SK-N-SH (cell line): Measurements from ENCODE around the gene CCR8. TPM values are rescaled to one million over a fixed set of nuclear protein-coding genes. Genes with fewer than 3 reads are reported as not detected.
"Not testable (repeated sequence)": the region's sequence is repeated elsewhere in the genome, so short reads cannot be mapped to it uniquely, and the experiment has no call there.

Experiments
- CTCF ChIA-PET: fragments of 300-600, 350-600 bp; formaldehyde crosslinking; extraction: SDS; loops from one replicate; lab custom pipeline; 2021; lab: Yijun Ruan, JAX
- POLR2A ChIA-PET: fragments of 350-600 bp; sonication (Branson Sonifier 250); formaldehyde crosslinking; extraction: SDS; loops from one replicate; lab custom pipeline; 2020; ENCODE audit warnings: antibody characterized with exemption, inconsistent platforms; lab: Yijun Ruan, JAX
- DNase-seq: peaks from one replicate; pipeline ENCODE4 v3.0.0; 2012
- H2AFZ ChIP-seq: fragments of 200-600 bp; sonication (generic); 2 replicates; pipeline ENCODE4 v1.8.1; 2016; ENCODE audit warnings: antibody characterized with exemption, mild to moderate bottlenecking, low read depth
- H3F3A ChIP-seq: fragments of 200-600 bp; sonication (generic); replicated peaks from 2 replicates; pipeline ENCODE3; 2016; ENCODE audit warnings: antibody characterized with exemption, mild to moderate bottlenecking; ENCODE audit not compliant: insufficient read depth
- H3K27ac ChIP-seq, 2 experiments: fragments of 200-500 bp in 1 of 2; fragments of 200-600 bp in 1 of 2; sonication (Bioruptor generic) in 1 of 2; sonication (generic), shearing (Covaris generic) in 1 of 2; 2 replicates each; pipeline versions ENCODE4 v1.5.1 to v1.6.1; 2014 to 2016; ENCODE audit warnings: low read depth in 2 of 2, inconsistent platforms in 1 of 2, low read length in 1 of 2, mild to moderate bottlenecking in 1 of 2, mixed read lengths in 1 of 2
- H3K27me3 ChIP-seq: fragments of 200-600 bp; sonication (generic), shearing (Covaris generic); 2 replicates; pipeline ENCODE4 v1.6.1; 2016; ENCODE audit warnings: mixed run types; ENCODE audit not compliant: insufficient read depth
- H3K36me3 ChIP-seq, 2 experiments: fragments of 200-500 bp in 1 of 2; fragments of 200-600 bp in 1 of 2; sonication (Bioruptor generic) in 1 of 2; sonication (generic) in 1 of 2; replicated peaks in 1 of 2; 2 replicates each; pipeline versions ENCODE3 to v1.5.1; 2014 to 2016; ENCODE audit warnings: low read length in 1 of 2, mild to moderate bottlenecking in 1 of 2; ENCODE audit not compliant: insufficient read depth in 2 of 2, control insufficient read depth in 1 of 2
- H3K4me1 ChIP-seq, 2 experiments: fragments of 200-500 bp in 1 of 2; fragments of 200-600 bp in 1 of 2; sonication (Bioruptor generic) in 1 of 2; sonication (generic), shearing (Covaris generic) in 1 of 2; 2 replicates each; pipeline versions ENCODE4 v1.5.1 to v1.6.1; 2014 to 2016; ENCODE audit warnings: low read depth in 1 of 2, low read length in 1 of 2, mixed run types in 1 of 2; ENCODE audit not compliant: insufficient read depth in 2 of 2, control insufficient read depth in 1 of 2
- H3K4me2 ChIP-seq: fragments of 200-600 bp; sonication (generic), shearing (Covaris generic); 2 replicates; pipeline ENCODE4 v1.6.1; 2017; ENCODE audit warnings: mixed run types
- H3K4me3 ChIP-seq, 2 experiments: fragments of 200-500 bp in 1 of 2; fragments of 200-600 bp in 1 of 2; sonication (Bioruptor generic) in 1 of 2; sonication (generic), shearing (Covaris generic) in 1 of 2; 2 replicates each; pipeline versions ENCODE4 v1.5.1 to v1.8.1; 2014 to 2016; ENCODE audit warnings: low read depth in 2 of 2, inconsistent platforms in 1 of 2, low read length in 1 of 2, mild to moderate bottlenecking in 1 of 2, mixed read lengths in 1 of 2, moderate library complexity in 1 of 2
- H3K79me2 ChIP-seq: fragments of 200-600 bp; sonication (generic); 2 replicates; pipeline ENCODE4 v1.8.1; 2017; ENCODE audit warnings: mild to moderate bottlenecking; ENCODE audit not compliant: insufficient read depth
- H3K9ac ChIP-seq: fragments of 200-600 bp; sonication (generic); 2 replicates; pipeline ENCODE4 v1.6.1; 2017; ENCODE audit warnings: mixed run types
- H3K9me2 ChIP-seq: fragments of 200-600 bp; sonication (generic); 2 replicates; pipeline ENCODE4 v1.6.1; 2017; ENCODE audit warnings: mixed run types
- H3K9me3 ChIP-seq: fragments of 200-600 bp; sonication (generic); 2 replicates; pipeline ENCODE4 v1.6.1; 2017; ENCODE audit warnings: mixed run types, mild to moderate bottlenecking, moderate library complexity
- H4K20me1 ChIP-seq: fragments of 200-600 bp; sonication (generic); 2 replicates; pipeline ENCODE4 v1.6.1; 2017; ENCODE audit warnings: mild to moderate bottlenecking, mixed run types; ENCODE audit not compliant: insufficient read depth
- EZH2phosphoT487 ChIP-seq: fragments of 200-600 bp; sonication (generic); IDR thresholded peaks from 2 replicates; pipeline ENCODE4 v1.6.1; 2017; ENCODE audit warnings: low read depth, mixed run types, mild to moderate bottlenecking, antibody characterized with exemption, moderate library complexity, borderline replicate concordance
- FOXJ3 ChIP-seq: sonication (generic); formaldehyde crosslinking; IDR thresholded peaks from 2 replicates; pipeline ENCODE4 v1.5.1; 2020; ENCODE audit warnings: mild to moderate bottlenecking, missing genetic modification reagents
- FOXM1 ChIP-seq: IDR thresholded peaks from 2 replicates; pipeline ENCODE4 v1.4.0; 2012; ENCODE audit warnings: low read depth, mild to moderate bottlenecking
- GABPA ChIP-seq: IDR thresholded peaks from 2 replicates; pipeline ENCODE4 v1.4.0; 2012; ENCODE audit warnings: low read depth, mild to moderate bottlenecking
- IRF3 ChIP-seq: fragments of 150-350 bp; IDR thresholded peaks from 2 replicates; pipeline ENCODE4 v1.6.1; 2016; ENCODE audit warnings: mild to moderate bottlenecking, low read depth, low read length
- JUND ChIP-seq: IDR thresholded peaks from 2 replicates; pipeline ENCODE4 v1.4.0; 2012
- MAX ChIP-seq: IDR thresholded peaks from 2 replicates; pipeline ENCODE4 v1.4.0; 2012; ENCODE audit warnings: low read depth
- MEF2A ChIP-seq: IDR thresholded peaks from 2 replicates; pipeline ENCODE4 v1.4.0; 2012; ENCODE audit warnings: low read depth, borderline replicate concordance
- MXI1 ChIP-seq: IDR thresholded peaks from 2 replicates; pipeline ENCODE4 v1.6.1; 2012; ENCODE audit warnings: mild to moderate bottlenecking, low read depth, low read length, improper control_type of control experiment
- NRF1 ChIP-seq: IDR thresholded peaks from 2 replicates; pipeline ENCODE4 v1.6.1; 2012; ENCODE audit warnings: low read depth, mild to moderate bottlenecking, low read length
- PBX3 ChIP-seq: IDR thresholded peaks from 2 replicates; pipeline ENCODE4; 2012
- POLR2AphosphoS5 ChIP-seq: IDR thresholded peaks from 2 replicates; pipeline ENCODE4 v1.6.1; 2012; ENCODE audit warnings: low read depth, low read length
- RCOR1 ChIP-seq: fragments of 150-350 bp; IDR thresholded peaks from 2 replicates; pipeline ENCODE4 v1.6.1; 2017; ENCODE audit warnings: antibody characterized with exemption, low read length
- REST ChIP-seq: IDR thresholded peaks from 2 replicates; pipeline ENCODE4 v1.6.1; 2012; ENCODE audit warnings: mild to moderate bottlenecking, low read depth, low read length, moderate library complexity
- USF1 ChIP-seq: IDR thresholded peaks from 2 replicates; pipeline ENCODE4 v1.4.0; 2012; ENCODE audit warnings: low read depth, borderline replicate concordance
- USF2 ChIP-seq: fragments of 150-350 bp; IDR thresholded peaks from 2 replicates; pipeline ENCODE4 v1.6.1; 2017; ENCODE audit warnings: antibody characterized with exemption, low read length, low read depth, borderline replicate concordance
- ZBTB33 ChIP-seq: IDR thresholded peaks from 2 replicates; pipeline ENCODE4 v1.4.0; 2012; ENCODE audit warnings: low read depth, borderline replicate concordance
- WGBS: methylation state at CpG from one replicate; pipeline ENCODE4 v1.1.6; 2017; ENCODE audit warnings: low lambda C conversion rate; 5-methylcytosine and 5-hydroxymethylcytosine counted together
- polyA plus RNA-seq, 3 experiments: library from polyadenylated mRNA; depleted of rRNA; stranded (reverse); fragments of >200 nt; gene quantifications; 2 replicates each; pipeline ENCODE4 v1.2.3, GENCODE V29; 2012

The CCR8 gene
- polyA plus RNA-seq, 1 of the 3 experiments (the other 2 are of a cell fraction), result not detected

GRCh38 chr3:39350714-39351113, 21.2 kb downstream of the CCR8 start:
- no peaks in the 10 kb centered on the region for H3K27me3 ChIP-seq
- no peak overlapping the region for H3K9ac ChIP-seq
- no peaks in the 10 kb centered on the region for H3F3A ChIP-seq
- H3K4me3 ChIP-seq, result no peak overlapping the region
- no peak for DNase-seq
- TF ChIP-seq FOXM1 (no peak), MXI1 (no peak), POLR2AphosphoS5 (no peak), ZBTB33 (no peak), GABPA (no peak), FOXJ3 (CRISPR knock-in tag) (no peak), MAX (no peak), NRF1 (no peak), USF1 (no peak), RCOR1 (no peak), JUND (no peak), IRF3 (no peak), PBX3 (no peak), MEF2A (no peak), USF2 (no peak), EZH2phosphoT487 (no peak), REST (no peak)
- H3K4me2 ChIP-seq, result no peak overlapping the region
- WGBS, result 59% methylated on average over 5 of the region's 5 CpGs
- ChIA-PET CTCF (no interaction called here), POLR2A (no interaction called here)
- H3K79me2 ChIP-seq, result no peaks in the 10 kb centered on the region
- H2AFZ ChIP-seq, result no peak overlapping the region
- H3K27ac ChIP-seq, result no peak overlapping the region
- H3K36me3 ChIP-seq, result no peaks in the 10 kb centered on the region
- no peaks in the 10 kb centered on the region for H3K9me3 ChIP-seq
- no peaks in the 10 kb centered on the region for H4K20me1 ChIP-seq
- peaks cover 0 to 2% of the 10 kb centered on the region in 2 experiments; a peak in 1 of 4 replicates for H3K4me1 ChIP-seq
- H3K9me2 ChIP-seq, result no peaks in the 10 kb centered on the region

- H3K4me2 ChIP-seq, H3F3A ChIP-seq, H3K79me2 ChIP-seq, H3K4me1 ChIP-seq, H2AFZ ChIP-seq, H3K9ac ChIP-seq, H3K27ac ChIP-seq, H3K9me2 ChIP-seq, H3K4me3 ChIP-seq, H3K27me3 ChIP-seq, POLR2A ChIA-PET, H3K36me3 ChIP-seq, H3K9me3 ChIP-seq, H4K20me1 ChIP-seq, DNase-seq, CTCF ChIA-PET: not testable (repeated sequence)
- 30% methylated on average over 2 of the region's 2 CpGs for WGBS
Measured at GRCh38 chr3:39351134-39351533, 21.6 kb downstream of the CCR8 start.
